Activated B cell treated with CpG ODN at 0.5 μM for 24 hours (primary cell): Measurements from ENCODE around the gene HOXB6. TPM values are rescaled to one million over a fixed set of nuclear protein-coding genes. Genes with fewer than 3 reads are reported as not detected.
A peak's percentile ranks its signal among the peaks of the same experiment; 100 is the strongest.

Experiments used
- ATAC-seq: fragments of 200-7000 bp; cut with Tn5 transposase; one replicate; pipeline ENCODE4 v1.10.0; 2021; ENCODE audit warnings: low read depth, mild to moderate bottlenecking, moderate library complexity
- CTCF ChIA-PET: fragments of 350-600 bp; sonication (Branson Sonifier 250); formaldehyde crosslinking; loops from one replicate; lab custom pipeline; 2021; ENCODE audit warnings: antibody characterized with exemption; lab: Charles Lee
- POLR2A ChIA-PET: fragments of 350-600 bp; sonication (Branson Sonifier 250); formaldehyde crosslinking; loops from one replicate; lab custom pipeline; 2021; ENCODE audit warnings: antibody characterized with exemption; lab: Charles Lee
- DNase-seq: peaks from one replicate; pipeline ENCODE4 v3.0.0; 2022
- H3K27ac Mint-ChIP-seq: one replicate; pipeline ENCODE4 v1.8.0; 2020; ENCODE audit warnings: mixed read lengths
- H3K27me3 Mint-ChIP-seq: one replicate; pipeline ENCODE4 v1.8.0; 2021; ENCODE audit warnings: mixed read lengths
- H3K36me3 Mint-ChIP-seq: one replicate; pipeline ENCODE4 v1.8.0; 2021; ENCODE audit warnings: low read depth, mixed read lengths
- H3K4me1 Mint-ChIP-seq: one replicate; pipeline ENCODE4 v1.8.0; 2021; ENCODE audit warnings: mixed read lengths
- H3K4me3 Mint-ChIP-seq: one replicate; pipeline ENCODE4 v1.8.0; 2020; ENCODE audit warnings: mild to moderate bottlenecking, mixed read lengths
- H3K9me3 Mint-ChIP-seq: one replicate; pipeline ENCODE4 v1.8.0; 2020; ENCODE audit warnings: mixed read lengths
- intact Hi-C: fragments of 100-400 bp; cut with micrococcal nuclease; formaldehyde crosslinking; loops from one replicate; pipeline ENCODE4 v1.15.1; 2024
- total RNA-seq: library from RNA; stranded (reverse); gene quantifications from 2 replicates; pipeline ENCODE4 v1.2.3, GENCODE V29; 2022
- TF ChIP-seq, protein P1 (sequence below): fragments of 200-600 bp; IDR thresholded peaks from one replicate; pipeline ENCODE4 v1.8.0; 2022; ENCODE audit warnings: antibody characterized with exemption, mild to moderate bottlenecking

HOXB6 gene
- total RNA-seq, 1 donor from 2014 or later = not detected

DNA sequence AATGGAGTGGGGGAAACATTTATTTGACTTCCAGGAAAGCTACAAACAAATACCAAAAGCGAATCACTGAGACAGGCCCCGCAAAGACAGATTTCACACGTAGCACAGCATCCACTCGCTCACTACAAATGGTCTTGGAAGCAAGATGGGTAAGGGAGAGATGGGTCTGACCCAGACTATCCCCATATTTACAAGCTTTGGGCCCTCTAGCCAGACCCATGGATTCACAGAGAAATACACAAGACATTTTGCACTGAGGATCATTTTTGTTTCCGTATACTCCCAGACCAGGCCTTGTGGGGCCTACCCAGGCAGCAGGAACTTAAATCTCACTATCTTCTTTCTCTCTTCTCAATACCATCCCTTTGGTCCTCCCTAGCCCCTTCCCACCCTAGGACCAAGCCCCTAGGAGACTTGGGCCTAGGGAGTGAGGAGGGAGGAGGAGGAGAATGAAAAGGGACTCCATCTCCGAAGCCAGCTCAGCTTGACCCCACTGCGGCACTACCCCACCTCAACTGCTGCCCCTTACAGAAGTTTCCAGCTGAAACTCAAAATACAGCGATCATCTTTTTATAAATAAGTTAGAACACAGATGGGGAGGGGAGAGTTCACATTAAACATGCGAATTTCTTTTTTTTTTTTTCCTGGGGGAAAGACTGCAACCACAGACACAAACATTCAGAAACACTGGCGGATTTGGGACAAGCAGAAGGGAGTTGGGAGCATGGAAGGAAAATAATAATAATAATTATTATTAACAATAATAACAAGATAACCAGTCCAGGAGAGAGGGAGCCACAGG lies 13.3 kb downstream of the HOXB6 start:
- Mint-ChIP-seq H3K9me3 (no peaks in the 10 kb centered on the region), H3K4me1 (peaks cover 38% of the 10 kb centered on the region), H3K4me3 (no peak overlapping the region), H3K36me3 (no peaks in the 10 kb centered on the region), H3K27me3 (peaks cover 76% of the 10 kb centered on the region), H3K27ac (no peak overlapping the region)
- ChIA-PET POLR2A (interaction anchor here (0.6 to 1.6 kb wide), 3 partner anchors 13 to 1309 kb away, joined by 3 to 4 read pairs (median 3); no protein-coding TSS in a partner anchor), CTCF (interaction anchor here (1.3 to 4.5 kb wide), 7 partner anchors 21 to 257 kb away, joined by 3 to 29 read pairs (median 9); no protein-coding TSS in a partner anchor)
- DNase-seq (no peak), ATAC-seq (no peak)
- TF ChIP-seq, protein P1, sequence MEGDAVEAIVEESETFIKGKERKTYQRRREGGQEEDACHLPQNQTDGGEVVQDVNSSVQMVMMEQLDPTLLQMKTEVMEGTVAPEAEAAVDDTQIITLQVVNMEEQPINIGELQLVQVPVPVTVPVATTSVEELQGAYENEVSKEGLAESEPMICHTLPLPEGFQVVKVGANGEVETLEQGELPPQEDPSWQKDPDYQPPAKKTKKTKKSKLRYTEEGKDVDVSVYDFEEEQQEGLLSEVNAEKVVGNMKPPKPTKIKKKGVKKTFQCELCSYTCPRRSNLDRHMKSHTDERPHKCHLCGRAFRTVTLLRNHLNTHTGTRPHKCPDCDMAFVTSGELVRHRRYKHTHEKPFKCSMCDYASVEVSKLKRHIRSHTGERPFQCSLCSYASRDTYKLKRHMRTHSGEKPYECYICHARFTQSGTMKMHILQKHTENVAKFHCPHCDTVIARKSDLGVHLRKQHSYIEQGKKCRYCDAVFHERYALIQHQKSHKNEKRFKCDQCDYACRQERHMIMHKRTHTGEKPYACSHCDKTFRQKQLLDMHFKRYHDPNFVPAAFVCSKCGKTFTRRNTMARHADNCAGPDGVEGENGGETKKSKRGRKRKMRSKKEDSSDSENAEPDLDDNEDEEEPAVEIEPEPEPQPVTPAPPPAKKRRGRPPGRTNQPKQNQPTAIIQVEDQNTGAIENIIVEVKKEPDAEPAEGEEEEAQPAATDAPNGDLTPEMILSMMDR = no peak
- intact Hi-C loops = loop anchor here (2.0 to 10.0 kb wide), 4 partner anchors 135 to 437 kb away; no protein-coding TSS in a partner anchor

DNA sequence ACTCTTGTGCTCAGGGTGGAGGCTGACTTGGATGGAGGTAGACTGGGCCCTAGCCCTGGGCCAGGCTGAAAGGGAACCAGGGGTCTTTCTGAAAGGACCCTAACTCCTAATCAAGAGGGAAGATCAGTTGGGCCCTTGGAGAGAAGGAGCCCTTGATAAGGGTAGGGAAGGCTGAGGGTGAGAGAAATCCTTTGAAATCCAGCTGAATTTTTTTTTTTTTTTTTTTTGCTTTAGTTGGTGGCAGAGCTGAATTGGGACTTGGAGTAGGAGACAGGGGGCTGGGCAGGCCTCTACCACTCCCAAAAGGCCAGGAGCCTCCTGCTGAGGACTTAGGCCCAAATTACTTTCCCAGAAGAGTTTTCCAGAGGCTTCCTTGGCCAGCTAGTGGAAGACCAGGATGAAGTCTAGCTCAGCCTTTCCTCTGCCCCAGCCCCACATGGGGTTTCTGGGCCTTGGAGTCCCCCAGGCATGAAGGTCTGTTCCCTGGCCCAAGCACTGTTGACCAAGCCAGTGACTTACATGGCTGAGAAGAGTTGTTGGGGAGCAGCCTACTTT lies 14.1 kb downstream of the HOXB6 start:
- POLR2A ChIA-PET = interaction anchor here (0.6 kb wide), 2 partner anchors 229 to 1310 kb away, joined by 3 to 4 read pairs; no protein-coding TSS in a partner anchor

DNA sequence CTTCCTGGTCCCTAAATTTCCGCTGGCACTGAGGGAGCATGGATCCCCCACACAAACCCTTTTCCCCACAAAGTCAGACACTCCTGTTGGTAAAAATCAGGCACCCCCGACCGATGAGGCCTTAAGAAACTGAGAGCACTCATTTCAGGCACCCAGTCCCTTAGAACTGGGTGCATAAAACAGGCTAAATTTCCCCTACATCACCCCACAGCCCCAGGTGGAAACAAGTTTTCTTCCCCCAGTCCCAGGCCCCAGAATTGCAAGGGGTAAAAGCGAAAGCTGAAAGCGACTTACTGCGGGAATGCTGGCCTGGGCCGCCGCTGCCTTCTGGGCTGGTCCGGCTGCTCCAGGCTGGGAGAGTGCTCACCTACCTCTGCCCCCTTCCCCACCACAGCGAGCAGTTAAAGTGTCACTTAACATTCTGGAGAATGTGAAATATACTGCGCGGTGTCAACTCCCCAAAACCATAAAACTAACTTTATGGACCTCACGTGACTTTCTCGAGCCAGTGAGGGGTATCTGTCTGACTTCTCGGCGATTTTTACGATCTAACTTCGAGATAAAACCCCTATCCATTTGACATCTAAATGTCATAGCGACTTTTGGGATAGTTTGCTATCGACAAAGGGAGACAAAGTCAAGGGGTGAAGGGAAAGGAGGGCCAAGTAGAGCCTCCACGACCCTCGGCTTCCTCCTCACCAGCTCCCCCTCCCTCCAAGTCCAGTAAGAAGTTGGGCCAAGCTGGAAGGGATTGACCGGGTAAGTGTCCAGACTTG lies 14.8 kb downstream of the HOXB6 start, which contains the start of gene HOXB3:
HOXB3 (minus strand) TSS at position 411 of the 776 bp plus-strand sequence. CDS start 37,767 bp downstream, outside the sequence.
- no peak within 1 kb of the TSS for H3K27ac Mint-ChIP-seq
- H3K4me1 Mint-ChIP-seq = peaks cover 50% of the 10 kb centered on the region
- ATAC-seq (no peak), DNase-seq (no peak)
- no peaks in the 10 kb centered on the region for H3K36me3 Mint-ChIP-seq
- no peaks in the 10 kb centered on the region for H3K9me3 Mint-ChIP-seq
- POLR2A ChIA-PET = no interaction called here
- peaks cover 78% of the 10 kb centered on the region for H3K27me3 Mint-ChIP-seq
- H3K4me3 Mint-ChIP-seq = peak within 1 kb of the TSS; percentile 64
- CTCF ChIA-PET = interaction anchor here (0.7 to 2.9 kb wide), 6 partner anchors 23 to 282 kb away, joined by 3 to 13 read pairs (median 4); no protein-coding TSS in a partner anchor
- intact Hi-C loops = loop anchor here (10.0 kb wide), 1 partner anchor 435 kb away; no protein-coding TSS in a partner anchor
- TF ChIP-seq, protein P1 = no peak

More for the DNA sequence above, 14.1 kb downstream of the HOXB6 start:
- intact Hi-C loops = loop anchor here (10.0 kb wide), 1 partner anchor 436 kb away; no protein-coding TSS in a partner anchor
- TF ChIP-seq, protein P1 = no peak
- H3K4me1 Mint-ChIP-seq = peaks cover 43% of the 10 kb centered on the region
- DNase-seq (no peak), ATAC-seq (no peak)
- H3K27me3 Mint-ChIP-seq = peaks cover 78% of the 10 kb centered on the region
- no peak overlapping the region for H3K27ac Mint-ChIP-seq
- H3K36me3 Mint-ChIP-seq = no peaks in the 10 kb centered on the region
- no peak overlapping the region for H3K4me3 Mint-ChIP-seq
- no peaks in the 10 kb centered on the region for H3K9me3 Mint-ChIP-seq
- CTCF ChIA-PET = interaction anchor here (1.3 to 3.2 kb wide), 3 partner anchors 22 to 255 kb away, joined by 3 to 21 read pairs (median 5); no protein-coding TSS in a partner anchor

DNA sequence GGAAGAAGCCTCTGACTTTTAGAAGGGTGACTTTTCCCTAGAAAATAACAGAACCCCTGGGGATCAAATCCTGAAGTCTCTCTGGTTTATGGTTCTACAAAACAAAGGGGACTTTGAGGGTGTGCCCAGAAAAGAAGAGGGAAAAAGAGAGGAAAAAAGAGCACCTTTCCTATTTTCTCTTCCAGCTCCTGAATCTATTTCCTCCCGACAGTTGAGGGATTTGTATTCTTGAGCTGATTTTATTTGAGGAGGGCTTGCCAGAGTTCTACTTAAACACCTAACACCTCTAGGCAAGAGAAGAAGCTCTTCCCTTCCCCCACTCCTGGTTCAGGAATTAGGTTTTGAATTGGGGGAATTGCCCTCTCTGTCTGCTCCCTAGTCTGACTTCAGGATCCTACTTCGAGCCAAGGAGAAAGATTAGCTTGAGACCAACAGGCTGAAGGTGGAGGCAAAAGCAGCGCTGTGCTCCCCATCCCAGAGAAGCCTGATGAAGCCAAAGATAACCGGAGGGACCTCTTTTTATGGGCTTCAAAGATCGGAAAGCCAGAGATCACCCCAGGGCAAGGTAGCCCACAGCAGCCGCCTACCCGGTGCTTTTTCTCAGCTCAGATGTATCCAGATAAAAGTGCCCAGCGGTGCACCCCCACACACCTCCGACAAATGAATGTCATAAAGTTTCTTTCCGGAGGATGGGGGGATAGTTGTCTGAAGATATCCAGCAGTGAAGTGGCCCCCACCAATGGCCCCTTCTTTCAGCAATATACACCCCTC lies 15.5 kb downstream of the HOXB6 start:
- H3K27me3 Mint-ChIP-seq = peaks cover 80% of the 10 kb centered on the region
- H3K9me3 Mint-ChIP-seq = no peaks in the 10 kb centered on the region
- H3K4me3 Mint-ChIP-seq = no peak overlapping the region
- TF ChIP-seq, protein P1 = no peak
- CTCF ChIA-PET = interaction anchor here (0.7 to 2.9 kb wide), 7 partner anchors 24 to 281 kb away, joined by 3 to 13 read pairs (median 3); no protein-coding TSS in a partner anchor
- intact Hi-C loops = no loop called here
- H3K27ac Mint-ChIP-seq = no peak overlapping the region
- POLR2A ChIA-PET = interaction anchor here (0.7 kb wide), 1 partner anchor 25 kb away, joined by 6 read pairs; no protein-coding TSS in a partner anchor
- DNase-seq = no peak
- no peak for ATAC-seq
- H3K4me1 Mint-ChIP-seq = peaks cover 52% of the 10 kb centered on the region
- no peaks in the 10 kb centered on the region for H3K36me3 Mint-ChIP-seq
